ENCODE results near the gene PLVAP. TPM values are rescaled to one million over a fixed set of nuclear protein-coding genes. Genes with fewer than 3 reads are reported as not detected.

The PLVAP gene
- total RNA-seq, 1 experiment from 2014 or later = not detected

GRCh38 chr19:17337675-17338432 is 39.3 kb downstream of the PLVAP start:
- H3K36me3 Mint-ChIP-seq = peaks cover 7% of the 10 kb centered on the region
- peak overlapping the region; percentile 99 for H3K4me3 Mint-ChIP-seq
- ATAC-seq (no peak), DNase-seq (ENCODE audit: low spot score) (peak; percentile 48)
- ChIA-PET POLR2A (interaction anchor here (0.6 to 1.0 kb wide), 2 partner anchors 32 to 1450 kb away, joined by 3 to 10 read pairs; partner anchors contain the start of gene MRPL34), CTCF (interaction anchor here (0.5 to 3.0 kb wide), 4 partner anchors 10 to 169 kb away, joined by 3 to 11 read pairs (median 6); no protein-coding TSS in a partner anchor)
- peaks cover under 1% of the 10 kb centered on the region; the same call in 1 of the 2 replicates for H3K27me3 Mint-ChIP-seq (ENCODE audit: low read depth)
- peaks cover 1% of the 10 kb centered on the region for H3K9me3 Mint-ChIP-seq
- peak overlapping the region; percentile 70; the same call in 1 of the 2 replicates for H3K27ac Mint-ChIP-seq
- H3K4me1 Mint-ChIP-seq = peaks cover 42% of the 10 kb centered on the region
- TF ChIP-seq ZNF317 (CRISPR knock-in tag; IDR thresholded peaks at IDR 0.05; ENCODE audit: borderline replicate concordance, low read depth) (0 out of 2 replicates have a peak, but pooled peaks have one; percentile 30), RELA (CRISPR knock-in tag; IDR thresholded peaks at IDR 0.05; ENCODE audit: borderline replicate concordance) (0 out of 2 replicates have a peak, but pooled peaks have one; percentile 4), TCF7 (CRISPR knock-in tag; IDR thresholded peaks at IDR 0.05; ENCODE audit: low read depth) (no peak), ATF1 (CRISPR knock-in tag; IDR thresholded peaks at IDR 0.05) (peak; percentile 72; the same call in 1 of the 2 replicates), GABPB1 (CRISPR knock-in tag; IDR thresholded peaks at IDR 0.05) (0 out of 2 replicates have a peak, but pooled peaks have one; percentile 31), E2F1 (CRISPR knock-in tag; IDR thresholded peaks at IDR 0.05) (no peak), PRRX2 (CRISPR knock-in tag; IDR thresholded peaks at IDR 0.05) (no peak), ZBTB21 (CRISPR knock-in tag; IDR thresholded peaks at IDR 0.05; ENCODE audit: borderline replicate concordance) (no peak), ZSCAN18 (CRISPR knock-in tag; IDR thresholded peaks at IDR 0.05) (no peak), CDX4 (CRISPR knock-in tag; IDR thresholded peaks at IDR 0.05; ENCODE audit: borderline replicate concordance) (no peak), HMGXB4 (CRISPR knock-in tag; IDR thresholded peaks at IDR 0.05) (peak; percentile 39; the same call in 1 of the 2 replicates), NFYB (CRISPR knock-in tag; conservative IDR thresholded peaks at IDR 0.05; ENCODE audit: low read depth) (no peak), ETV6 (CRISPR knock-in tag; IDR thresholded peaks at IDR 0.05) (no peak), NR2C2 (CRISPR knock-in tag; IDR thresholded peaks at IDR 0.05) (no peak), MLX (CRISPR knock-in tag; IDR thresholded peaks at IDR 0.05) (0 out of 2 replicates have a peak, but pooled peaks have one; percentile 72), AR (CRISPR knock-in tag; IDR thresholded peaks at IDR 0.05) (no peak), CREB1 (CRISPR knock-in tag; IDR thresholded peaks at IDR 0.05) (no peak), TEAD1 (CRISPR knock-in tag; IDR thresholded peaks at IDR 0.05) (no peak), MYBL2 (CRISPR knock-in tag; IDR thresholded peaks at IDR 0.05) (peak; percentile 11; the same call in 1 of the 2 replicates), SP1 (CRISPR knock-in tag; conservative IDR thresholded peaks at IDR 0.05) (no peak), USF2 (CRISPR knock-in tag; IDR thresholded peaks at IDR 0.05) (no peak; the same call in 1 of the 2 replicates), AFF4 (CRISPR knock-in tag; IDR thresholded peaks at IDR 0.05; ENCODE audit: borderline replicate concordance) (no peak), SMAD4 (CRISPR knock-in tag; IDR thresholded peaks at IDR 0.05) (no peak)
